ENCODE data around the gene IL18RAP. TPM values are rescaled to one million over a fixed set of nuclear protein-coding genes. Genes with fewer than 3 reads are reported as not detected.

The IL18RAP gene
- total RNA-seq, 1 donor from 2014 or later: 0.89 TPM

Small RNA genes within 50 kb of the gene (small RNA-seq; reads per million reads assigned to genes)
- 0.12 reads per million for gene MIR4772 (ENCODE audit: low replicate concordance)

Other genes starting within 250 kb of the IL18RAP start
- 6.3 TPM for gene IL1RL2, start 236.1 kb upstream of the IL18RAP start, total RNA-seq
- gene IL1RL1, start 111.6 kb upstream of the IL18RAP start, total RNA-seq: 8.7 TPM
- 4.5 TPM for gene IL18R1, start 67.4 kb upstream of the IL18RAP start, total RNA-seq
- gene SLC9A4, start 50.1 kb downstream of the IL18RAP start, total RNA-seq: 1.3 TPM
- 6.8 TPM for gene SLC9A2, start 196.4 kb downstream of the IL18RAP start, total RNA-seq